ENCODE results near the gene AADACL3.
"Not testable (repeated sequence)": the region's sequence is repeated elsewhere in the genome, so short reads cannot be mapped to it uniquely, and the experiment has no call there.

The AADACL3 gene

GRCh38 chr1:12731084-12731483 lies 15.2 kb downstream of the AADACL3 start:
- H2AFZ ChIP-seq (ENCODE audit: low read depth, low read length); H3K9me3 ChIP-seq (ENCODE audit: low read length); H3K27me3 ChIP-seq (ENCODE audit: insufficient read depth, low read length); H3K36me3 ChIP-seq (ENCODE audit: insufficient read depth, low read length); H3K4me3 ChIP-seq (ENCODE audit: low read length); H3K4me1 ChIP-seq (ENCODE audit: insufficient read depth, low read length): not testable (repeated sequence)

GRCh38 chr1:12734651-12735050 lies 18.7 kb downstream of the AADACL3 start:
- Histone ChIP-seq H3K9me3 (ENCODE audit: low read length) (peaks cover 2% of the 10 kb centered on the region), H3K4me1 (ENCODE audit: insufficient read depth, low read length) (no peaks in the 10 kb centered on the region), H2AFZ (ENCODE audit: low read depth, low read length) (no peak overlapping the region), H3K36me3 (ENCODE audit: insufficient read depth, low read length) (no peaks in the 10 kb centered on the region), H3K27me3 (ENCODE audit: insufficient read depth, low read length) (no peaks in the 10 kb centered on the region), H3K4me3 (ENCODE audit: low read length) (no peak overlapping the region)

GRCh38 chr1:12738934-12739333 lies 23.0 kb downstream of the AADACL3 start:
- no peaks in the 10 kb centered on the region for H3K36me3 ChIP-seq (ENCODE audit: insufficient read depth, low read length)

GRCh38 chr1:12739613-12740012 lies 23.7 kb downstream of the AADACL3 start:
- Histone ChIP-seq H3K36me3 (ENCODE audit: insufficient read depth, low read length) (no peaks in the 10 kb centered on the region), H3K9me3 (ENCODE audit: low read length) (no peaks in the 10 kb centered on the region), H2AFZ (ENCODE audit: low read depth, low read length) (no peak overlapping the region), H3K4me1 (ENCODE audit: insufficient read depth, low read length) (no peaks in the 10 kb centered on the region), H3K4me3 (ENCODE audit: low read length) (no peak overlapping the region), H3K27me3 (ENCODE audit: insufficient read depth, low read length) (peaks cover 4% of the 10 kb centered on the region)

More at GRCh38 chr1:12738934-12739333, 23.0 kb downstream of the AADACL3 start:
- Histone ChIP-seq H2AFZ (ENCODE audit: low read depth, low read length) (no peak overlapping the region), H3K4me3 (ENCODE audit: low read length) (no peak overlapping the region), H3K4me1 (ENCODE audit: insufficient read depth, low read length) (no peaks in the 10 kb centered on the region), H3K27me3 (ENCODE audit: insufficient read depth, low read length) (peaks cover 4% of the 10 kb centered on the region), H3K9me3 (ENCODE audit: low read length) (no peaks in the 10 kb centered on the region)

- no peak overlapping the region for H2AFZ ChIP-seq (ENCODE audit: low read depth, low read length)
- no peaks in the 10 kb centered on the region for H3K36me3 ChIP-seq (ENCODE audit: insufficient read depth, low read length)
- no peak overlapping the region for H3K4me3 ChIP-seq (ENCODE audit: low read length)
- H3K9me3 ChIP-seq (ENCODE audit: low read length): no peaks in the 10 kb centered on the region
- H3K27me3 ChIP-seq (ENCODE audit: insufficient read depth, low read length): peaks cover 4% of the 10 kb centered on the region
- H3K4me1 ChIP-seq (ENCODE audit: insufficient read depth, low read length): no peaks in the 10 kb centered on the region
Measured at GRCh38 chr1:12741946-12742345, 26.0 kb downstream of the AADACL3 start.

GRCh38 chr1:12745126-12745991 lies 29.4 kb downstream of the AADACL3 start:
- Histone ChIP-seq H3K4me3 (ENCODE audit: low read length) (no peak overlapping the region), H3K4me1 (ENCODE audit: insufficient read depth, low read length) (no peaks in the 10 kb centered on the region), H3K36me3 (ENCODE audit: insufficient read depth, low read length) (no peaks in the 10 kb centered on the region), H3K27me3 (ENCODE audit: insufficient read depth, low read length) (peaks cover 4% of the 10 kb centered on the region), H3K9me3 (ENCODE audit: low read length) (peaks cover 2% of the 10 kb centered on the region), H2AFZ (ENCODE audit: low read depth, low read length) (no peak overlapping the region)

- Histone ChIP-seq H3K36me3 (ENCODE audit: insufficient read depth, low read length) (no peaks in the 10 kb centered on the region), H3K4me1 (ENCODE audit: insufficient read depth, low read length) (no peaks in the 10 kb centered on the region), H3K4me3 (ENCODE audit: low read length) (no peak within 1 kb of the TSS), H3K27me3 (ENCODE audit: insufficient read depth, low read length) (peaks cover 4% of the 10 kb centered on the region), H2AFZ (ENCODE audit: low read depth, low read length) (no peak within 1 kb of the TSS), H3K9me3 (ENCODE audit: low read length) (peaks cover 2% of the 10 kb centered on the region)
Measured at GRCh38 chr1:12745992-12746323, 30.0 kb downstream of the AADACL3 start, which contains the start of gene CFAP107. CFAP107 (plus strand) TSS chr1:12746200; CDS start chr1:12746431, 231 bp downstream.

GRCh38 chr1:12748778-12749355 lies 33.0 kb downstream of the AADACL3 start:
- no peak overlapping the region for H3K4me3 ChIP-seq (ENCODE audit: low read length)
- no peak overlapping the region for H2AFZ ChIP-seq (ENCODE audit: low read depth, low read length)
- H3K4me1 ChIP-seq (ENCODE audit: insufficient read depth, low read length): no peaks in the 10 kb centered on the region
- H3K36me3 ChIP-seq (ENCODE audit: insufficient read depth, low read length): no peaks in the 10 kb centered on the region
- H3K9me3 ChIP-seq (ENCODE audit: low read length): peaks cover 2% of the 10 kb centered on the region
- no peaks in the 10 kb centered on the region for H3K27me3 ChIP-seq (ENCODE audit: insufficient read depth, low read length)

- Histone ChIP-seq H3K27me3 (ENCODE audit: insufficient read depth, low read length) (peaks cover 13% of the 10 kb centered on the region), H3K36me3 (ENCODE audit: insufficient read depth, low read length) (no peaks in the 10 kb centered on the region)
Measured at GRCh38 chr1:12754738-12755137, 38.8 kb downstream of the AADACL3 start.

GRCh38 chr1:12756273-12756672 lies 40.4 kb downstream of the AADACL3 start:
- H3K27me3 ChIP-seq (ENCODE audit: insufficient read depth, low read length): peaks cover 13% of the 10 kb centered on the region
- no peak overlapping the region for H3K4me3 ChIP-seq (ENCODE audit: low read length)
- H3K9me3 ChIP-seq (ENCODE audit: low read length): no peaks in the 10 kb centered on the region
- H3K4me1 ChIP-seq (ENCODE audit: insufficient read depth, low read length): no peaks in the 10 kb centered on the region
- H2AFZ ChIP-seq (ENCODE audit: low read depth, low read length): no peak overlapping the region
- no peaks in the 10 kb centered on the region for H3K36me3 ChIP-seq (ENCODE audit: insufficient read depth, low read length)

More at GRCh38 chr1:12754738-12755137, 38.8 kb downstream of the AADACL3 start:
- H2AFZ ChIP-seq (ENCODE audit: low read depth, low read length): no peak overlapping the region
- no peaks in the 10 kb centered on the region for H3K9me3 ChIP-seq (ENCODE audit: low read length)
- no peaks in the 10 kb centered on the region for H3K4me1 ChIP-seq (ENCODE audit: insufficient read depth, low read length)
- no peak overlapping the region for H3K4me3 ChIP-seq (ENCODE audit: low read length)

GRCh38 chr1:12756768-12757413 lies 41.0 kb downstream of the AADACL3 start:
- Histone ChIP-seq H3K4me3 (ENCODE audit: low read length) (no peak overlapping the region), H3K4me1 (ENCODE audit: insufficient read depth, low read length) (no peaks in the 10 kb centered on the region), H2AFZ (ENCODE audit: low read depth, low read length) (no peak overlapping the region), H3K9me3 (ENCODE audit: low read length) (no peaks in the 10 kb centered on the region), H3K27me3 (ENCODE audit: insufficient read depth, low read length) (peaks cover 13% of the 10 kb centered on the region), H3K36me3 (ENCODE audit: insufficient read depth, low read length) (no peaks in the 10 kb centered on the region)

GRCh38 chr1:12757836-12758235 lies 41.9 kb downstream of the AADACL3 start:
- no peaks in the 10 kb centered on the region for H3K36me3 ChIP-seq (ENCODE audit: insufficient read depth, low read length)
- H3K4me1 ChIP-seq (ENCODE audit: insufficient read depth, low read length): no peaks in the 10 kb centered on the region
- no peak overlapping the region for H2AFZ ChIP-seq (ENCODE audit: low read depth, low read length)
- H3K9me3 ChIP-seq (ENCODE audit: low read length): no peaks in the 10 kb centered on the region
- H3K4me3 ChIP-seq (ENCODE audit: low read length): no peak overlapping the region
- H3K27me3 ChIP-seq (ENCODE audit: insufficient read depth, low read length): peaks cover 13% of the 10 kb centered on the region

GRCh38 chr1:12760256-12760795 lies 44.4 kb downstream of the AADACL3 start:
- no peak overlapping the region for H3K4me3 ChIP-seq (ENCODE audit: low read length)
- no peaks in the 10 kb centered on the region for H3K9me3 ChIP-seq (ENCODE audit: low read length)
- no peak overlapping the region for H2AFZ ChIP-seq (ENCODE audit: low read depth, low read length)
- H3K36me3 ChIP-seq (ENCODE audit: insufficient read depth, low read length): no peaks in the 10 kb centered on the region
- no peaks in the 10 kb centered on the region for H3K4me1 ChIP-seq (ENCODE audit: insufficient read depth, low read length)
- peaks cover 13% of the 10 kb centered on the region for H3K27me3 ChIP-seq (ENCODE audit: insufficient read depth, low read length)
